HCT116 (cell line): ENCODE data around the gene GADD45G. TPM values are rescaled to one million over a fixed set of nuclear protein-coding genes. Genes with fewer than 3 reads are reported as not detected.

Source experiments
- ATAC-seq: fragments of 200-7000 bp; cut with Tn5 transposase; 2 replicates; pipeline ENCODE4 v1.9.1; 2020; ENCODE audit warnings: mild to moderate bottlenecking, moderate library complexity
- BruUV-seq: library from RNA; stranded (reverse); fragments of 400-500 nt; replicated peaks from 2 replicates; lab custom pipeline; 2021; lab: Mats Ljungman, UMichigan
- CTCF ChIA-PET: fragments of 300-600 bp; sonication (Branson Sonifier 250); formaldehyde crosslinking; loops from one replicate; lab custom pipeline; 2021; ENCODE audit warnings: antibody characterized with exemption; lab: Charles Lee
- POLR2A ChIA-PET: fragments of 300-600, 350-600 bp; sonication (Branson Sonifier 250); formaldehyde crosslinking; loops from one replicate; lab custom pipeline; 2021; ENCODE audit warnings: antibody characterized with exemption; lab: Charles Lee
- RAD21 ChIA-PET, 2 experiments: fragments of 300-600 bp; sonication (Branson Sonifier 250); formaldehyde crosslinking; loops; one replicate each; lab custom pipeline; 2023; ENCODE audit warnings: low total read pairs in 2 of 2; ENCODE audit not compliant: uncharacterized antibody in 2 of 2, unreplicated experiment in 2 of 2, low non-redundant PET in 1 of 2; lab: Charles Lee
- DNase-seq: peaks from one replicate; pipeline ENCODE4 v3.0.0-alpha.2; 2010; ENCODE audit warnings: low read depth, low spot score
- H2AFZ ChIP-seq: fragments of 200-600 bp; shearing (Covaris generic), sonication (generic); 2 replicates; pipeline ENCODE4 v1.6.1; 2017; ENCODE audit warnings: low read depth, mixed run types, mixed read lengths, antibody characterized with exemption, low read length; ENCODE audit not compliant: poor library complexity, severe bottlenecking
- H3K27ac ChIP-seq: 2 replicates; pipeline ENCODE4 v1.5.1; 2012; ENCODE audit warnings: low read depth, low read length
- H3K27me3 ChIP-seq: fragments of 200-600 bp; sonication (generic); 2 replicates; pipeline ENCODE4 v1.6.1; 2016; ENCODE audit warnings: mixed run types, low read length, mixed read lengths; ENCODE audit not compliant: insufficient read depth
- H3K36me3 ChIP-seq, 2 experiments: fragments of 200-500 bp in 1 of 2; fragments of 200-600 bp in 1 of 2; sonication (Bioruptor generic) in 1 of 2; sonication (generic) in 1 of 2; 2 replicates each; pipeline versions ENCODE4 v1.5.1 to v1.6.1; 2014 to 2016; ENCODE audit warnings: low read length in 2 of 2, inconsistent platforms in 1 of 2, mixed read lengths in 1 of 2, mixed run types in 1 of 2; ENCODE audit not compliant: insufficient read depth in 2 of 2, control insufficient read depth in 1 of 2
- H3K4me1 ChIP-seq, 2 experiments: fragments of 200-600 bp in 1 of 2; sonication (generic) in 1 of 2; 2 replicates each; pipeline versions ENCODE4 v1.5.1 to v1.6.1; 2012 to 2017; ENCODE audit warnings: low read length in 2 of 2, inconsistent platforms in 1 of 2, mild to moderate bottlenecking in 1 of 2, mixed read lengths in 1 of 2, mixed run types in 1 of 2, moderate library complexity in 1 of 2; ENCODE audit not compliant: insufficient read depth in 2 of 2, control insufficient read depth in 1 of 2
- H3K4me2 ChIP-seq: fragments of 200-600 bp; sonication (generic); 2 replicates; pipeline ENCODE4 v1.6.1; 2017; ENCODE audit warnings: mixed run types, low read length, mixed read lengths
- H3K4me3 ChIP-seq, 2 experiments: fragments of 200-600 bp in 1 of 2; sonication (generic) in 1 of 2; replicated peaks in 1 of 2; 2 replicates each; pipeline ENCODE4 v1.5.1; 2011 to 2016; ENCODE audit warnings: low read length in 2 of 2, control low read depth in 1 of 2, low read depth in 1 of 2, mild to moderate bottlenecking in 1 of 2, mixed read lengths in 1 of 2, mixed run types in 1 of 2
- H3K79me2 ChIP-seq: fragments of 200-600 bp; sonication (generic); 2 replicates; pipeline ENCODE4 v1.6.1; 2017; ENCODE audit warnings: mild to moderate bottlenecking, mixed run types, low read length, moderate library complexity, mixed read lengths; ENCODE audit not compliant: insufficient read depth
- H3K9ac ChIP-seq: fragments of 200-600 bp; sonication (generic); 2 replicates; pipeline ENCODE4 v1.6.1; 2016; ENCODE audit warnings: low read length, mixed read lengths
- H3K9me2 ChIP-seq: fragments of 200-600 bp; sonication (generic), shearing (Covaris generic); 2 replicates; pipeline ENCODE4 v1.6.1; 2017; ENCODE audit warnings: mixed run types, mild to moderate bottlenecking, moderate library complexity; ENCODE audit not compliant: insufficient read depth
- H3K9me3 ChIP-seq, 2 experiments: fragments of 200-500 bp in 1 of 2; fragments of 200-600 bp in 1 of 2; sonication (Bioruptor generic) in 1 of 2; sonication (generic) in 1 of 2; 2 replicates each; pipeline ENCODE4 v1.6.1; 2014 to 2017; ENCODE audit warnings: low read length in 2 of 2, mixed read lengths in 2 of 2, inconsistent platforms in 1 of 2, low read depth in 1 of 2, mild to moderate bottlenecking in 1 of 2, mixed run types in 1 of 2, moderate library complexity in 1 of 2; ENCODE audit not compliant: control insufficient read depth in 1 of 2, insufficient read depth in 1 of 2
- H4K20me1 ChIP-seq: fragments of 200-600 bp; sonication (generic), shearing (Covaris generic); 2 replicates; pipeline ENCODE4 v1.6.1; 2017; ENCODE audit warnings: mixed run types, mild to moderate bottlenecking, moderate library complexity; ENCODE audit not compliant: insufficient read depth
- CBX3 ChIP-seq: IDR thresholded peaks from 2 replicates; pipeline ENCODE4 v1.6.1; 2012; ENCODE audit warnings: low read depth
- EGR1 ChIP-seq: IDR thresholded peaks from 2 replicates; pipeline ENCODE4 v1.6.1; 2012; ENCODE audit warnings: low read depth
- EZH2 ChIP-seq: fragments of 200-600 bp; sonication (generic); IDR thresholded peaks from 2 replicates; pipeline ENCODE4 v1.6.1; 2017; ENCODE audit warnings: antibody characterized with exemption, mixed run types
- JUND ChIP-seq: IDR thresholded peaks from 2 replicates; pipeline ENCODE4 v1.6.1; 2012
- POLR2AphosphoS5 ChIP-seq: IDR thresholded peaks from 2 replicates; pipeline ENCODE4 v1.6.1; 2011; ENCODE audit warnings: mild to moderate bottlenecking, low read depth, low read length, moderate library complexity
- RAD21 ChIP-seq: IDR thresholded peaks from 2 replicates; pipeline ENCODE4 v1.6.1; 2012; ENCODE audit warnings: low read depth, mild to moderate bottlenecking
- SP1 ChIP-seq: IDR thresholded peaks from 2 replicates; pipeline ENCODE4 v1.6.1; 2012; ENCODE audit warnings: low read depth
- SRF ChIP-seq: IDR thresholded peaks from 2 replicates; pipeline ENCODE4 v1.6.1; 2012; ENCODE audit warnings: low read depth
- ZFX ChIP-seq: fragments of 450-650 bp; IDR thresholded peaks from 2 replicates; pipeline ENCODE4 v1.6.1; 2017
- intact Hi-C: fragments of 100-400 bp; cut with micrococcal nuclease; formaldehyde crosslinking; loops from 2 replicates; pipeline ENCODE4 v1.10.0; 2022
- total RNA-seq: library from RNA; stranded (reverse); gene quantifications from one replicate; pipeline ENCODE4 v1.2.1, GENCODE V29; 2021; ENCODE audit not compliant: unreplicated experiment
- TF ChIP-seq, protein P1 (sequence below): IDR thresholded peaks from 2 replicates; pipeline ENCODE4 v1.6.1; 2012
- TF ChIP-seq, protein P2 (sequence below): IDR thresholded peaks from 2 replicates; pipeline ENCODE4 v1.6.1; 2012; ENCODE audit warnings: low read depth
- TF ChIP-seq, protein P3 (sequence below): IDR thresholded peaks from 2 replicates; pipeline ENCODE4 v1.6.1; 2012
- TF ChIP-seq, protein P4 (sequence below), 3 experiments: fragments of 200-600 bp in 1 of 3; sonication (generic) in 1 of 3; IDR thresholded peaks in 2 of 3; conservative IDR thresholded peaks in 1 of 3; 2 replicates each; pipeline ENCODE4 v1.5.1; 2012 to 2017; ENCODE audit warnings: low read depth in 2 of 3, low read length in 2 of 3, antibody characterized with exemption in 1 of 3, borderline replicate concordance in 1 of 3, control low read depth in 1 of 3, mild to moderate bottlenecking in 1 of 3, mixed read lengths in 1 of 3, mixed run types in 1 of 3, moderate library complexity in 1 of 3; ENCODE audit not compliant: insufficient read depth in 1 of 3

The GADD45G gene
- total RNA-seq, 1 experiment from 2014 or later: not detected

DNA sequence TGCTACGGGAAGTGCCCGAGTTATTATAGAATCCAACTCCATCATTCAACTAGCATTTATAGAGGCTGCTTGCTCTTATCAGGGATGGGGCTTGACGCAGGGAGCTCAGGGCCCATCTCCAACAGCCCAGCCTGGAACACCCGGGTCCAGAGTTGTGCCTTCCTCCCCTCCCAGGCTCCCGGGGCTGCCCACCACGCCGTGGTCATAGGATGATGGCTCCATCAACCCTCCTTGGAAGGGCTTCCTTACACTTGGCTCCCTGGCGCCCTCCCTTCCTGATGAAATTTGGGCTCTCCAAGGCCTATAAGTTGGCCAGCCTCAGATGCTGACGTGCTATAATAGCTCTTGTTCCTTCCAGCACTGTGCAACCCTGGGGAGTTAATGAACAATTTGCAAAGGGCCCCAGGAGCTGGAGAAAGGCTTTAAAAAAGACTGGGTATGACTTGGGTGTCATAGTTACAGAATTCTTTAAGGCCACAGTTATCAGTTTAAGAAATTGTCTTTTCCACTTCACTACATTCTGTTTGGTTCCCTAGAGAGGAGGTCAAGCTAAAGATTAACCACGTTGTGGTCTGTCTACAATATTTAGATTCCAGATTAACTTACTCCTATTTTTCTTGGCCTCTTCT lies 42.5 kb upstream of the GADD45G start:
- ChIA-PET POLR2A (no interaction called here), RAD21 (no interaction called here), CTCF (interaction anchor here (6.4 kb wide), 1 partner anchor 12 kb away, joined by 54 read pairs; no protein-coding TSS in a partner anchor)
- Histone ChIP-seq H3K27ac (no peak overlapping the region), H3K9me2 (no peaks in the 10 kb centered on the region), H3K4me1 (peaks cover 4 to 10% of the 10 kb centered on the region in 2 experiments; a peak in 3 of 4 replicates), H3K79me2 (no peaks in the 10 kb centered on the region), H3K4me3 (no peak overlapping the region), H4K20me1 (no peaks in the 10 kb centered on the region), H3K9me3 (no peaks in the 10 kb centered on the region), H2AFZ (no peak overlapping the region), H3K9ac (no peak overlapping the region), H3K36me3 (no peaks in the 10 kb centered on the region), H3K27me3 (no peaks in the 10 kb centered on the region), H3K4me2 (no peak overlapping the region)
- intact Hi-C loops: loop anchor here (5.0 kb wide), 1 partner anchor 245 kb away; the partner anchor contains the start of gene SECISBP2
- TF ChIP-seq, protein P1, sequence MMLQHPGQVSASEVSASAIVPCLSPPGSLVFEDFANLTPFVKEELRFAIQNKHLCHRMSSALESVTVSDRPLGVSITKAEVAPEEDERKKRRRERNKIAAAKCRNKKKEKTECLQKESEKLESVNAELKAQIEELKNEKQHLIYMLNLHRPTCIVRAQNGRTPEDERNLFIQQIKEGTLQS: no peak
- no peak for TF ChIP-seq SP1
- TF ChIP-seq, protein P2, sequence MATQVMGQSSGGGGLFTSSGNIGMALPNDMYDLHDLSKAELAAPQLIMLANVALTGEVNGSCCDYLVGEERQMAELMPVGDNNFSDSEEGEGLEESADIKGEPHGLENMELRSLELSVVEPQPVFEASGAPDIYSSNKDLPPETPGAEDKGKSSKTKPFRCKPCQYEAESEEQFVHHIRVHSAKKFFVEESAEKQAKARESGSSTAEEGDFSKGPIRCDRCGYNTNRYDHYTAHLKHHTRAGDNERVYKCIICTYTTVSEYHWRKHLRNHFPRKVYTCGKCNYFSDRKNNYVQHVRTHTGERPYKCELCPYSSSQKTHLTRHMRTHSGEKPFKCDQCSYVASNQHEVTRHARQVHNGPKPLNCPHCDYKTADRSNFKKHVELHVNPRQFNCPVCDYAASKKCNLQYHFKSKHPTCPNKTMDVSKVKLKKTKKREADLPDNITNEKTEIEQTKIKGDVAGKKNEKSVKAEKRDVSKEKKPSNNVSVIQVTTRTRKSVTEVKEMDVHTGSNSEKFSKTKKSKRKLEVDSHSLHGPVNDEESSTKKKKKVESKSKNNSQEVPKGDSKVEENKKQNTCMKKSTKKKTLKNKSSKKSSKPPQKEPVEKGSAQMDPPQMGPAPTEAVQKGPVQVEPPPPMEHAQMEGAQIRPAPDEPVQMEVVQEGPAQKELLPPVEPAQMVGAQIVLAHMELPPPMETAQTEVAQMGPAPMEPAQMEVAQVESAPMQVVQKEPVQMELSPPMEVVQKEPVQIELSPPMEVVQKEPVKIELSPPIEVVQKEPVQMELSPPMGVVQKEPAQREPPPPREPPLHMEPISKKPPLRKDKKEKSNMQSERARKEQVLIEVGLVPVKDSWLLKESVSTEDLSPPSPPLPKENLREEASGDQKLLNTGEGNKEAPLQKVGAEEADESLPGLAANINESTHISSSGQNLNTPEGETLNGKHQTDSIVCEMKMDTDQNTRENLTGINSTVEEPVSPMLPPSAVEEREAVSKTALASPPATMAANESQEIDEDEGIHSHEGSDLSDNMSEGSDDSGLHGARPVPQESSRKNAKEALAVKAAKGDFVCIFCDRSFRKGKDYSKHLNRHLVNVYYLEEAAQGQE: no peak
- no peak for TF ChIP-seq SRF
- TF ChIP-seq, protein P3, sequence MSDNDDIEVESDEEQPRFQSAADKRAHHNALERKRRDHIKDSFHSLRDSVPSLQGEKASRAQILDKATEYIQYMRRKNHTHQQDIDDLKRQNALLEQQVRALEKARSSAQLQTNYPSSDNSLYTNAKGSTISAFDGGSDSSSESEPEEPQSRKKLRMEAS: no peak
- no peak for TF ChIP-seq EGR1
- TF ChIP-seq, protein P4, sequence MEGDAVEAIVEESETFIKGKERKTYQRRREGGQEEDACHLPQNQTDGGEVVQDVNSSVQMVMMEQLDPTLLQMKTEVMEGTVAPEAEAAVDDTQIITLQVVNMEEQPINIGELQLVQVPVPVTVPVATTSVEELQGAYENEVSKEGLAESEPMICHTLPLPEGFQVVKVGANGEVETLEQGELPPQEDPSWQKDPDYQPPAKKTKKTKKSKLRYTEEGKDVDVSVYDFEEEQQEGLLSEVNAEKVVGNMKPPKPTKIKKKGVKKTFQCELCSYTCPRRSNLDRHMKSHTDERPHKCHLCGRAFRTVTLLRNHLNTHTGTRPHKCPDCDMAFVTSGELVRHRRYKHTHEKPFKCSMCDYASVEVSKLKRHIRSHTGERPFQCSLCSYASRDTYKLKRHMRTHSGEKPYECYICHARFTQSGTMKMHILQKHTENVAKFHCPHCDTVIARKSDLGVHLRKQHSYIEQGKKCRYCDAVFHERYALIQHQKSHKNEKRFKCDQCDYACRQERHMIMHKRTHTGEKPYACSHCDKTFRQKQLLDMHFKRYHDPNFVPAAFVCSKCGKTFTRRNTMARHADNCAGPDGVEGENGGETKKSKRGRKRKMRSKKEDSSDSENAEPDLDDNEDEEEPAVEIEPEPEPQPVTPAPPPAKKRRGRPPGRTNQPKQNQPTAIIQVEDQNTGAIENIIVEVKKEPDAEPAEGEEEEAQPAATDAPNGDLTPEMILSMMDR (IDR thresholded peaks at IDR 0.05 in 2 of 3, conservative IDR thresholded peaks at IDR 0.05 in 1 of 3; ENCODE audit: borderline replicate concordance in 1 of 3, insufficient read depth in 1 of 3, low read depth in 2 of 3, low read length in 2 of 3): no peak
- no peak for TF ChIP-seq POLR2AphosphoS5
- TF ChIP-seq EZH2: no peak
- TF ChIP-seq JUND: no peak
- no peak for TF ChIP-seq RAD21
- no peak for TF ChIP-seq ZFX
- TF ChIP-seq CBX3: no peak
- DNase-seq (no peak), ATAC-seq (no peak)
- BruUV-seq: no TSS peak
